K562 (cell line): ENCODE data around the gene LYPD3. TPM values are rescaled to one million over a fixed set of nuclear protein-coding genes. Genes with fewer than 3 reads are reported as not detected.

Source experiments
- ATAC-seq: fragments of 200-7000 bp; cut with Tn5 transposase; 3 replicates; pipeline ENCODE4 v1.9.1; 2020; ENCODE audit warnings: moderate library complexity
- BruUV-seq: library from RNA; stranded (reverse); fragments of 400-500 nt; replicated peaks from 2 replicates; lab custom pipeline; 2021; lab: Mats Ljungman, UMichigan
- CTCF ChIA-PET: fragments of 300-600 bp; formaldehyde crosslinking; extraction: SDS; loops from one replicate; lab custom pipeline; 2021; ENCODE audit warnings: low intra/inter-chr PET ratio; lab: Yijun Ruan, JAX
- POLR2A ChIA-PET: fragments of 300-600, 350-650 bp; sonication (Branson Sonifier 250); formaldehyde crosslinking; extraction: SDS; loops from one replicate; lab custom pipeline; 2021; ENCODE audit warnings: antibody characterized with exemption, inconsistent platforms; lab: Yijun Ruan, JAX
- DNase-seq, 4 experiments: peaks; one replicate each; pipeline versions ENCODE4 v3.0.0 to v3.0.0-alpha.2; 2011 to 2018; ENCODE audit warnings: low spot score in 3 of 4, mixed read lengths in 3 of 4; ENCODE audit errors: extremely low read depth in 1 of 4
- FAIRE-seq: peaks from 2 replicates; lab custom pipeline; 2011; peaks lifted over from hg19 to GRCh38; lab: Jason Lieb, UNC
- H2AFZ ChIP-seq: 2 replicates; pipeline ENCODE4 v1.6.0; 2011; ENCODE audit warnings: low read depth, low read length, control low read depth, inconsistent platforms
- H3K27ac ChIP-seq: fragments of 200-600 bp; 3 replicates; pipeline ENCODE4 v1.8.0; 2011; ENCODE audit warnings: low read depth, mild to moderate bottlenecking, control low read depth, inconsistent platforms, low read length, moderate library complexity, mixed read lengths; ENCODE audit errors: extremely low read depth
- H3K27me3 ChIP-seq, 2 experiments: fragments of 300-600 bp in 1 of 2; 2 replicates in 1 of 2; 3 replicates in 1 of 2; pipeline versions ENCODE4 v1.6.0 to v1.8.0; 2011; ENCODE audit warnings: inconsistent platforms in 2 of 2, low read length in 2 of 2, mild to moderate bottlenecking in 1 of 2, mixed read lengths in 1 of 2, moderate library complexity in 1 of 2; ENCODE audit not compliant: control insufficient read depth in 2 of 2, insufficient read depth in 2 of 2
- H3K36me3 ChIP-seq: fragments of 300-600 bp; 3 replicates; pipeline ENCODE4 v1.8.0; 2011; ENCODE audit warnings: mild to moderate bottlenecking, low read length, inconsistent platforms; ENCODE audit not compliant: control insufficient read depth, insufficient read depth
- H3K4me1 ChIP-seq, 2 experiments: fragments of 200-600 bp in 1 of 2; replicated peaks in 1 of 2; 2 replicates in 1 of 2; 3 replicates in 1 of 2; pipeline versions ENCODE4 v1.5.1 to v1.8.0; 2011; ENCODE audit warnings: inconsistent platforms in 2 of 2, low read length in 2 of 2, mild to moderate bottlenecking in 1 of 2, mixed read lengths in 1 of 2, moderate library complexity in 1 of 2; ENCODE audit not compliant: control insufficient read depth in 2 of 2, insufficient read depth in 2 of 2
- H3K4me2 ChIP-seq: 2 replicates; pipeline ENCODE4 v1.6.1; 2011; ENCODE audit warnings: low read length, control low read depth, inconsistent platforms, mixed read lengths; ENCODE audit not compliant: insufficient read depth
- H3K4me3 ChIP-seq: fragments of 200-600 bp; sonication (generic), shearing (Covaris generic); 2 replicates; pipeline ENCODE4 v1.5.1; 2016; ENCODE audit warnings: control low read depth, inconsistent platforms
- H3K79me2 ChIP-seq: fragments of 200-600 bp; 3 replicates; pipeline ENCODE4 v1.8.0; 2011; ENCODE audit warnings: low read length, inconsistent platforms; ENCODE audit not compliant: control insufficient read depth, insufficient read depth
- H3K9ac ChIP-seq, 2 experiments: 2 replicates each; pipeline versions ENCODE4 v1.6.0 to v1.6.1; 2011; ENCODE audit warnings: low read depth in 2 of 2, low read length in 2 of 2, control low read depth in 1 of 2, inconsistent platforms in 1 of 2, mild to moderate bottlenecking in 1 of 2, mixed read lengths in 1 of 2; ENCODE audit not compliant: insufficient read depth in 1 of 2
- H3K9me1 ChIP-seq: one replicate; pipeline ENCODE4 v1.6.0; 2011; ENCODE audit warnings: inconsistent platforms, mild to moderate bottlenecking, low read length, moderate library complexity; ENCODE audit not compliant: control insufficient read depth, insufficient read depth
- H3K9me3 ChIP-seq: replicated peaks from 2 replicates; pipeline ENCODE4 v1.5.1; 2011; ENCODE audit warnings: low read depth, low read length, inconsistent platforms; ENCODE audit not compliant: control insufficient read depth, insufficient read depth
- H4K20me1 ChIP-seq: replicated peaks from 2 replicates; pipeline ENCODE4 v1.6.1; 2011; ENCODE audit warnings: low read length, inconsistent platforms, mixed read lengths; ENCODE audit not compliant: control insufficient read depth, insufficient read depth
- C11orf30 ChIP-seq: fragments of 450-650 bp; IDR thresholded peaks from 2 replicates; pipeline ENCODE4 v1.6.1; 2016; ENCODE audit warnings: low read depth, mild to moderate bottlenecking
- ESRRB ChIP-seq: fragments of 250-450 bp; sonication (Bioruptor Pico); IDR thresholded peaks from 2 replicates; pipeline ENCODE4 v1.5.0; 2020; ENCODE audit warnings: mild to moderate bottlenecking, moderate library complexity, borderline replicate concordance
- HDAC8 ChIP-seq: fragments of 450-650 bp; IDR thresholded peaks from 2 replicates; pipeline ENCODE4 v1.6.1; 2016; ENCODE audit warnings: mild to moderate bottlenecking, missing genetic modification characterization, moderate library complexity, missing compliant biosample characterization
- JUNB ChIP-seq: fragments of 450-650 bp; formaldehyde crosslinking; conservative IDR thresholded peaks from 2 replicates; pipeline ENCODE4 v1.4.0; 2020; ENCODE audit warnings: mild to moderate bottlenecking
- MAFF ChIP-seq: IDR thresholded peaks from 2 replicates; pipeline ENCODE4 v1.6.1; 2012; ENCODE audit warnings: low read length, improper control_type of control experiment
- MAFG ChIP-seq: fragments of 450-650 bp; conservative IDR thresholded peaks from 2 replicates; pipeline ENCODE4 v1.6.1; 2016; ENCODE audit warnings: missing genetic modification characterization, missing compliant biosample characterization
- MAFK ChIP-seq: IDR thresholded peaks from 2 replicates; pipeline ENCODE4 v1.6.1; 2011; ENCODE audit warnings: low read length, improper control_type of control experiment
- MAZ ChIP-seq, 2 experiments: fragments of 450-650 bp in 1 of 2; sonication (generic) in 1 of 2; formaldehyde crosslinking; IDR thresholded peaks in 1 of 2; conservative IDR thresholded peaks in 1 of 2; 2 replicates each; pipeline versions ENCODE4 v1.4.0 to v1.5.0; 2020; ENCODE audit warnings: mild to moderate bottlenecking in 1 of 2, missing genetic modification reagents in 1 of 2
- NR2F6 ChIP-seq: fragments of 450-650 bp; formaldehyde crosslinking; IDR thresholded peaks from 2 replicates; pipeline ENCODE4 v1.4.0; 2020; ENCODE audit warnings: mild to moderate bottlenecking
- XRCC4 ChIP-seq: IDR thresholded peaks from one replicate; pipeline ENCODE4 v1.6.1; 2011; ENCODE audit not compliant: insufficient read depth, insufficient read length; ENCODE audit errors: extremely low read depth
- ZNF121 ChIP-seq: sonication (generic); formaldehyde crosslinking; conservative IDR thresholded peaks from 2 replicates; pipeline ENCODE4 v1.8.0; 2022; ENCODE audit warnings: missing genetic modification reagents
- ZNF316 ChIP-seq: fragments of 450-650 bp; IDR thresholded peaks from 2 replicates; pipeline ENCODE4 v1.6.1; 2016
- ZNF561 ChIP-seq: fragments of 450-650 bp; formaldehyde crosslinking; conservative IDR thresholded peaks from 2 replicates; pipeline ENCODE4 v1.4.0; 2020; ENCODE audit warnings: mild to moderate bottlenecking, moderate library complexity
- ZSCAN29 ChIP-seq: fragments of 450-650 bp; IDR thresholded peaks from 2 replicates; pipeline ENCODE4 v1.6.1; 2017
- WGBS: fragments of 100-300 bp; shearing (Covaris generic); methylation state at CpG from one replicate; pipeline ENCODE4 v1.1.6; 2016; ENCODE audit warnings: low coverage, mixed read lengths; ENCODE audit not compliant: insufficient coverage; ENCODE audit errors: missing lambda C conversion rate; 5-methylcytosine and 5-hydroxymethylcytosine counted together
- in situ Hi-C: fragments of 300-500 bp; cut with MboI; formaldehyde crosslinking; loops from 4 replicates; pipeline ENCODE4 v1.15.0; 2018; ENCODE audit warnings: inconsistent platforms, mixed read lengths
- intact Hi-C: fragments of 100-400 bp; cut with micrococcal nuclease; formaldehyde crosslinking; loops from 2 replicates; pipeline ENCODE4 v1.14.2; 2022
- polyA plus RNA-seq, 8 experiments: library from polyadenylated mRNA; depleted of rRNA in 4 of 8; stranded (reverse) in 5 of 8; unstranded in 3 of 8; fragments of >200 nt; fragmentation: Nextera tagmentation in 2 of 8; fragmentation: Illumina TruSeq in 1 of 8; extraction: Ambion mirVana in 2 of 8; extraction: Trizol in 1 of 8; gene quantifications; 2 replicates each; pipeline versions ENCODE4 v1.2.1 to v1.2.3, GENCODE V29; 2011 to 2014; ENCODE audit warnings: inconsistent platforms in 1 of 8, missing spikeins in 1 of 8
- total RNA-seq, 7 experiments: library from RNA; depleted of rRNA in 6 of 7; stranded (reverse); fragments of >200 nt in 6 of 7; fragmentation: Illumina TruSeq in 2 of 7; extraction: Trizol in 2 of 7; gene quantifications; 2 replicates each; pipeline versions ENCODE4 v1.2.1 to v1.2.3, GENCODE V29; 2011 to 2021; ENCODE audit warnings: low replicate concordance in 1 of 7

Gene LYPD3
- total and polyA plus RNA-seq, 9 of the 15 experiments (the other 6 are each of a cell fraction or from before 2014, with no cell fraction given): 0.04 to 0.33 (median 0.20) TPM; not detected in 1

DNA sequence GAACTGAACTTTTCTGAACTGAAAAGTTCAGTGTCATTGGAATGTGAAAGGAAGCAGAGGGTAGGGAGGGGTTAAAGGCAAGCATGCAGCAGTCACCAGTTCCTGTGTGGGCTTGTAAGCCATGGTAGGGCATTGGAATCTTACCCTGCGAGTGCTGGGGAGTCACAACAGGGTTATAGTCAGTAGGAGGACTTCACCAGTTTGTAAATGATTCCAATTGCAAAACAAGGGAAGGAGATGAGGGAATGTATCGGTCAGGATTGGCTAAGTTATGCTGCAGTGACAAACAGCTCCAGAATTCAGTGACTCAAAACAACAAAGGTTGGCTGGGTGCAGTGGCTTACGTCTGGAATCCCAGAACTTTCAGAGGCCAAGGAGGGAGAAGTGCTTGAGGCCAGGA is 12.8 kb downstream of the LYPD3 start (continued):
- TF ChIP-seq JUNB (no peak), ZNF121 (no peak), ZNF561 (CRISPR knock-in tag) (no peak), ZSCAN29 (no peak)

DNA sequence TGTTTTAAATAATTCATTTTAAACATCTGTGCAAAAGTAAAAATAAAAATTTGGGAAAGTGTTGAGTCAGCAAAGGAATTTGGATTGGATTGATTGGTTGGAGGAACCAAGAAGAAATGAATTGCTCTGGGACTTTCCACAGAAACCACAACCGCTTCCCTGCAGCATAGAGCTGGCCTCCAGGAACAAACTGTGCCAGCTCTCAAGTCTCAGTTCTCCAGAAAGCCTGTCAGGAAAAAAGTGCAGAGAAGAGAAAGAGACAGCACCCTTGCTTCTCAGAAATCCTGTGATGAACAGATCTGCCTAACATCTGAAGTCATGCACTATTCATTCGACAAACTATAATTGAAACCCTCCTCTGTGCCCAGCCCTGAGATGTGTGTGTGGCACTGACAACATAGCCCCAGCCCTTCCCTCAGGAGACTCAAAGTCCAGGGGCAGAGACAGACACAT is 14.8 kb downstream of the LYPD3 start:
- Histone ChIP-seq H3K36me3 (no peaks in the 10 kb centered on the region), H3K9me3 (no peaks in the 10 kb centered on the region; the same call in 1 of the 2 replicates), H3K27ac (no peak overlapping the region), H3K9me1 (no peaks in the 10 kb centered on the region), H3K4me1 (no peaks in the 10 kb centered on the region; a peak in 2 of 5 replicates), H4K20me1 (no peaks in the 10 kb centered on the region), H3K4me3 (no peak overlapping the region), H3K79me2 (no peaks in the 10 kb centered on the region), H3K9ac (no peak overlapping the region), H3K27me3 (no peaks in the 10 kb centered on the region), H3K4me2 (no peak overlapping the region), H2AFZ (no peak overlapping the region)
- 5% methylated on average over 2 of the region's 2 CpGs for WGBS
- no peak for DNase-seq
- no peak for FAIRE-seq
- ChIA-PET CTCF (interaction anchor here (1.2 kb wide), 1 partner anchor 69 kb away, joined by 5 read pairs; no protein-coding TSS in a partner anchor), POLR2A (interaction anchor here (0.7 kb wide), 1 partner anchor 18 kb away, joined by 3 read pairs; no protein-coding TSS in a partner anchor)
- intact Hi-C loops (no loop called here), in situ Hi-C loops (no loop called here)
- TF ChIP-seq MAFK: peak; percentile 79
- TF ChIP-seq ESRRB (CRISPR knock-in tag): no peak
- peak; percentile 88 for TF ChIP-seq ZNF316
- peak; percentile 78 for TF ChIP-seq C11orf30
- TF ChIP-seq HDAC8 (tag): no peak
- TF ChIP-seq NR2F6 (CRISPR knock-in tag): no peak
- peak; percentile 73 for TF ChIP-seq MAFF
- peak; percentile 74 for TF ChIP-seq MAFG (tag)
- TF ChIP-seq XRCC4: no peak
- TF ChIP-seq MAZ (CRISPR knock-in tag; conservative IDR thresholded peaks at IDR 0.05 in 1 of 2, IDR thresholded peaks at IDR 0.05 in 1 of 2): no peak
- ATAC-seq: no peak
- no TSS peak for BruUV-seq
